Measurements from ENCODE around the gene HAUS3.

Gene HAUS3, protein sequence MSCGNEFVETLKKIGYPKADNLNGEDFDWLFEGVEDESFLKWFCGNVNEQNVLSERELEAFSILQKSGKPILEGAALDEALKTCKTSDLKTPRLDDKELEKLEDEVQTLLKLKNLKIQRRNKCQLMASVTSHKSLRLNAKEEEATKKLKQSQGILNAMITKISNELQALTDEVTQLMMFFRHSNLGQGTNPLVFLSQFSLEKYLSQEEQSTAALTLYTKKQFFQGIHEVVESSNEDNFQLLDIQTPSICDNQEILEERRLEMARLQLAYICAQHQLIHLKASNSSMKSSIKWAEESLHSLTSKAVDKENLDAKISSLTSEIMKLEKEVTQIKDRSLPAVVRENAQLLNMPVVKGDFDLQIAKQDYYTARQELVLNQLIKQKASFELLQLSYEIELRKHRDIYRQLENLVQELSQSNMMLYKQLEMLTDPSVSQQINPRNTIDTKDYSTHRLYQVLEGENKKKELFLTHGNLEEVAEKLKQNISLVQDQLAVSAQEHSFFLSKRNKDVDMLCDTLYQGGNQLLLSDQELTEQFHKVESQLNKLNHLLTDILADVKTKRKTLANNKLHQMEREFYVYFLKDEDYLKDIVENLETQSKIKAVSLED

DNA sequence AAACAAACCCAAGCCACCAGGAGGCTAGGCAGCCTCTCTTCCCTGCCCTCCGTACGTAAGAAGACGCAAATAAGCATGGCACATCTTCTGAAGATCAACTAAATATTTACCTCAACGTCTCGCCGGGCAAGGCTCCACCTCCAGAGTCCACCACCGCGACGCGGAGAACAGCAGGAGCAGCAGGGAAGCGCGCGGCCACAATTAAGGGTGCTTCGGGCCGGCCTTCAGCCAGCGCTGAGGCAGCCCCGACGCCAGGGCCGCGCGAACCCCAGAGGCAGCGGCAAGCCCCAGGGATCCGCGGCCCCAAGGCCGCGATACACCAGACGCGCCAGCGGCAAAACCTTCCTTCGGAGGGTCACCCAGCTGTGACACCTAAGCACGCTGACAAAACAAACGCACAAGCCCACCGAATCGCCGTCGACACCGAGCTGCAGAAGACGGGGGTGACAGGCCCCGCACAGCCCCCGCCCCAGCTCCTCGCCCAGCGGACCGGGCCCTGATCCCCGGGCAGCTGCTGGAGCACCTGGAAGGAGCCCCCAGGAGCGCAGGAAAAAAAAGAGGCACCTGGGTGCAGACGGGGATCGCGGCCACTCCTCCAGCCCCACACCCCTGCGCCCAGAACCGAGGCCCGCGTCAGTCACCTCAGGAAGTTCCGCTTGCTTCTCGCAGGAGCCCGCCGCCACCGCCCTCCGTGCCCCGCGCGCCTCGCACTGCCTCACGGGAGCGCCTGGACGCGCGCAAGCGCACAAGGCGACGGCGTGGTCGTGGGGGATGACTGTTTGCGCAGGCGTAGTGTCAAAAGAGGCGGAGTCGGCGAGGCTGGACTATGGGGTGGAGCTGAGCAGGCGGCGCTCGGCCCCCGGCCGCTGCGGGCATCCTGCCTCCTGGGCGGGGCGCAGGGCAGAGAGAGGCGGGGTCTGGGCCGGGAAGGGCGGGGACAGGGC is at the start of gene HAUS3, which contains the start of gene POLN:
Gene HAUS3 (minus strand): TSS at position 712 of the 944 bp plus-strand sequence. CDS start 1,175 bp downstream, outside the sequence.
Gene POLN (minus strand): TSS at position 712 of the 944 bp plus-strand sequence. CDS start 12,890 bp downstream, outside the sequence.
- DNase-seq = peak; percentile 99

DNA sequence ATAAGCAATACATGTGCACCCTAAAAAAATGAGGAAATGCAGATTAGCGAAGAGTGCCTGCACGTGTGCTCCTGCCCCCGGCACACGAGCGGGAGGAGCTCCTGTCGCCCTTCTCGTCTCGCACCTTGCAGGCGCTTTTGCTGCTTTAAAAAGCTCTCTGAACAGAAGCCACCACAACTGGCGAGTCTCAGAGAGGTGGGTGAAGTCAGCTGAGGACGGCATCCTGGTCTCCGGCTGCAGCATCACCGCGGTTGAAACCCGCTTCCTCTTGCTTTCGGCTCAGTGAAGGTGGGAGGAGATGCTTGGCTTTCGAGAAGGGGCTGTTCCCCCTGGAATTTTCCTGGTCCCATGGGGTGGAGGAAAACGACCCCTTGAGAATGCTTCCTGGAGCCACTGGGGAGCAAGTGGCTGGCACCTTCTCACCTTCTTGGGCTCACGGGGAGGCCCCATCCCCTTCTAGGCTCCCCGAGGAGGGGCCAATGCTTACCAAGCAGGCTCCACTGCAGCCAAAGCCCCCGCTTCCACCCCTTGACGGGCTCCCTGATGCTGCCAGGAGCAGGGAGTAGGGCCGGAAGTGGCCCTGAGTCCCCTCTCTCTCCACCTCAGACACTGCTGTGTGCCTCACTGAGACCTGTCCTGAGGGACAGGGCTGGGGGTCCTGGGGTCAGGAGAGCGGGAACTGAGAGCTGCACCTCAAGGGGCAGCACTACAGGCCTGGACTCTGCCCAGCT is 49.2 kb upstream of the HAUS3 start:
- DNase-seq = no peak

DNA sequence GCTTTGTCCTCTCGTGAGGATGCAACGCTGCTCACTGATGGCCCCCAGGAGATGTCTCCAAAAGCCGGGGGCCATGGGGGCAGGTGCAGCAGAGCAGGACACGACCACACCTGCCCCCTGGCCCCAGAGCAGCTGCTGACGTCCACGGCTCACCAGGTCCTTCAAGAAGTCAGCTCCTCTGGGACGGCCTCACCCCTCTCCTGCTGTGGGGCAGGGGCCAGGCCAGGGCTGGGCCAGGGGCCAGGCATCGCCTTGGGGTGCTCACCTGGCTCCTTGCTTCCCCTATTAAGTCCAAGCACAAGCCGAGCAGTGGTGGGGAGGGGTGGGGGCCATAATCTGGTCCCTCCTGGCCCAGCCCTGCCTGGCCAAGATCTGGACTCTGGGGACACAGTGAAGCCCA is 48.6 kb upstream of the HAUS3 start:
- DNase-seq = no peak

DNA sequence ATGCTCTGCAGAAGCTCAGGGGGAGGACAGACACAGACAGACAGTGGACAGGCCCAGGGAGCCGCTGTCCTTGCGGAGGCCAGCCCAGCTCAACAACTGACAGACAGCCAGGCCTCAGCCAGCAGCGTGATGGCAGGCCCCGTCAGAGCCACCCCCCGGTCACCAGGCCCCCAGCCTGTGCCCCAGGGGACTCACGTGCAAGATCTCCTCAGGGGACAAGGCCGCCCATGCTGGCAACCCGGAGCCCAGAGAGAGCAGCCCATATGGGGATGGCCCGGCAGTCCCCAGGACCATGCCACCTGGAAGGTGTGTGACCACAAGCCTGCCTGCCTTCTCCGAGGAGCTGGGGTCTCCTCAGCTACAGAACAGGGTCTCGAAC is 48.0 kb upstream of the HAUS3 start:
- no peak for DNase-seq

DNA sequence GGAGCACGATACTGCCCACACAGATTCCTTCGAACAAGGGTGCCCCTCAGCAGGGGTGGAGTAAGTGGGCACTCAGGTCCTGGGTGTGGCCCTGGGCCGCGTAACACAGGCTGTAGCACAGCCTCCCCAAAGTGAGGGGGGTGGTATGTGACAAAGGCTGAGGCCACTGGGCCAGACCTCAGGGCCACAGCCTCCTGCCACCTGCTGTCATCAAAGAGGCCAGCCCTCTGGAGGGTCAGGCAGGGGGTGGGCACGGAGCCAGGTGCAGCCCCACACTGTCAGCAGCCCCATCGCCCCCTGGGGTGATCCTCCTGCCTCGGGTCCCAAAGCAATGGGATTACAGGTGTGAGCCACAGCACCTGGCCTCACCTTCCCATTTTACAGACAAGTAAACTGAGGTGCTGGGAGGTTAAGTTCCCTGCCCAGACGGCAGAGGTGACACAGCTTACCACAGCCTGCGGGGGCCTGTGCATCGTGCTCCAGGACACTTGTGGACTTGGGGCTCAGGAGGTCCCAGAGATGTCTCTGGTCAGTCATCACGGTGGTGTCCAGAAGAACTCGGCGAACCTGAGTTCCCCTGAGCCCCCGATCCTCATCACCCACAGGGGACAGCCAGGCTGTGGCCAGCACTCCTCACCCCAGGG is 47.5 kb upstream of the HAUS3 start:
- no peak for DNase-seq

DNA sequence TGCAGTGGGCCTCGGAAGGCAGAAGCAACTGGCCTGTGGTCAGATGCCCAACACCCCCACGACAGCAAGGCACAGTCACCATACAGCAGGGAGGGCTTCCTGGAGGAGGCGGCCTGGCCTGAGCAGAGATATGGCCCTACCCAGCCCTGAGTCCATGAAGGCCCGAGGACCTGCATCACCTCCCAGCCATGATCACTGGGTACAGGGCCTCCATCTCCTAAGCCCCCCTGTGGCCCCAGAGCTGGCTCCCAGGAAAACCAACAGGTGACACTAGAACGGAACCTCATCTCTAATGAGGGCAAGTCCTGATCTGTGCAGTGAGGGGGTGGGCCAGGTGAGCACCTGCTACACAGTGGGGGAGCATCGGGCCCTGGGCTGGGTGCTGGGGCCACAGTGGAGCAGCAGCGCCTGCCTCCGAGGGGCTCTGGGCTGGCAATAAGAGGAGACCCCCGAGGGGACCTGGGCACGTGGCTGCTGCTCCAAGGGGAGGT is 46.2 kb upstream of the HAUS3 start:
- DNase-seq = no peak

DNA sequence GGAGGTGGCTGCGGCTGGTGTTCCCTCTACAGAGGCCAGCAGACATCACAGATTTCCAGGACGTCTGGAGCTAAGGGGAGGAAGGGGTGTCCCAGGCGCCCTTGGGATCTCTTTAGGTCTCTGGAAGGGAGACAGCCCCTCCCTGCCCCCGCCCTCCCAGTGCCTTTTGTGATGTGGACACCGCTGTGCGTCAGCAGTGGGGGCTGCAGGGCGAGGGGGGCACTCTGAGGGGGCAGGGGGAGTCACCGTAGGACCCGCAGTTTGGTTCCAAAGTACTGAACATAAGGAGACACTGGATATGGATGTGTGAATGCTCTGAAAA is 45.6 kb upstream of the HAUS3 start:
- DNase-seq = no peak

DNA sequence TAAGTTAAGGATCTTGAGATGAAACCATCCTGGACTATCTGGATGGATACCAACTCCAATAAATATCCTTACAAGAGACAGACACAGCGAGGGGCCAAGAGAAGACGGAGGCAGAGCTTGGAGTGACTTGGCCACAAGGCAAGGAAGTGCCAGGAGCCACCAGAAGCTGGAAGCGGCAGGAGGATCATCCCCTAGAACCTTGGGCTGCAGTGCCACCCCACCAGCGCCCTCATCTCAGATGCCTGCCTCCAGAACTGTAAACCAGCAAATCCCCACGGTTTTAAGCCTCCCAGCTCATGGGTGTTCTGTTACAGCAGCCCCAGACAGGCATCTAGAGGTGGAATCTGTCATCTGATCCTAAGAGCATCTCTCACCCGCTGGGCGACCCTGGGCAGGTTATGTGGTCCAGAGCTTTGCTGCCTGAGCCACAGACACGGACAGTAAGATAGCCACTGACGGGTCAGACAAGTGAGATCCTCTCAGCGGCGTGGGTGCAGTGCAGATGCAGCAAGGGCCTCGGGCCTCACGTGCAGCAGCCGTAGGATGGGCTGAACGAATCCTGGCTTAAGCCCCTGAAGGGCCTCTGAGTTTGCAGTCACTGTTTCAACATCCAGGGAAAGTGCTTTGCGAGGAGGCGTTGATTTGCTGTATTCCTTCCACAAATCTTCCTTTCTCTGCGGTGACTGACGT is 45.1 kb upstream of the HAUS3 start:
- no peak for DNase-seq

DNA sequence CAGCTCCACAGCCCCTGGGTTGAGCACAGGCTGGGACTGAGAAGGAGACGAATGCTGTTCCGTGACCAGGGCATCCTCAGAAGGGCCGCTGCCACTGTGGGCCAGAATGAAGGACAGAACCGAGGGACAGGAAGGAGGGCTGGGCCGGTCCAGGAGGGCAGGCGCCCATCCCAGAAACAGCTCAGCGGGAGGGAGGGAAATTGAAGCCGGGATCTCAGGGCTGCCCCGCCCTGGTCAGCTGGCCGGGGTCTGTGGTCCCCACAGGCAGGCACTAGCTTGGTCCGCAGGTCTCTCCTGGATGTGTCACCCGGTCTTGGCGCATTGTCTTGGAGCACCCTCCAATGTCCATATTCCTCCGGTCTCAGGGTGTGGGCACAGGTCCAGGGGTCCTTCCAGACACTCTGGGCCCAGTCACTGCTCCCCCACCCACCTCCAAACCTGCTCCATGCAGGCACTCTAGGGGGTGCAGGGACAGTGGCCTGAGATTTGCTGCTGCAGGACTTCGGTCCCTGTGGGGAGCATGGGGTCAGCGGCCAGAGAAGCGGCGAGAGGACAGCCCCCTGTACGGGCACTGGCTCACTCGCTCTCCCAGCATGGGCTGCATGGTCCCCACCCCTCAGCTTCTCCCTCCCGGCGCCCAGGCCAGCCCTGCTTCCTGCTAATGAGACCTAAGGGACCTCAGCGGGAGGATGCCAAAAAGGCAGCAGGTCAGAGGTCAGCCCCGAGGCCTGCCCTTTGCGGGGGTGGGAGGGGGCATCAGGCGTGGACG is 43.9 kb upstream of the HAUS3 start:
- no peak for DNase-seq

DNA sequence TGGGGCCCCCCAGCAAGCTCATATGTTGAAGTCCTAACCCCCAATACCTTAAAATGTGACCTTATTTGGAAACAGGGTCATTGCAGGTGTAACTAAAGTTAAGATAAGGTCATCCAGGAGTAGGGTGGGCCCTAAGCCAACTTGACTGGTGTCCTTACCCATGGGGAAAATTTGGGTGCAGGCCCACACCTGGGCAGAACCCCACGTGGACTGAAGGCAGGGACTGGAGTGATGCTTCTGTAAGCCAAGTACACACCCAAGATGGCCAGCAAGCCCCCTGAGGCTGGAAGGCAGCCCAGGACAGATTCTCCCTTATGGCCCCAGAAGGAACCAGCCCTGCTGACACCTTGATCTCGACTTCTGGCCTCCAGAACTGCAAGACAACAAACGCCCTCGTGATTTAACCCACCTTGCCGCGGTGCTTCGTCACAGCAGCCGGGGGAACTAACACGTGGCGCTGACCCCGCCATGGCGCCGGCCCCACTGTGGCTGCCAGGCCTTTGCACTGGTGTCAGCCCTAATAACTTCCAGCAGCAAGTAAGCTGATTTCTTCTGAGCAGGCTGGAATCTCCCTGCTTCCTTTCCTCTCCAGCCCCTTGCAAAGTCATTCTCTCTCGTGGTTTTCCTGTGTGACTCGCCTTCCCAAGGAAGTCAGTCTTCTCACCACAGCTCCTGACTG is 43.2 kb upstream of the HAUS3 start:
- DNase-seq = no peak

DNA sequence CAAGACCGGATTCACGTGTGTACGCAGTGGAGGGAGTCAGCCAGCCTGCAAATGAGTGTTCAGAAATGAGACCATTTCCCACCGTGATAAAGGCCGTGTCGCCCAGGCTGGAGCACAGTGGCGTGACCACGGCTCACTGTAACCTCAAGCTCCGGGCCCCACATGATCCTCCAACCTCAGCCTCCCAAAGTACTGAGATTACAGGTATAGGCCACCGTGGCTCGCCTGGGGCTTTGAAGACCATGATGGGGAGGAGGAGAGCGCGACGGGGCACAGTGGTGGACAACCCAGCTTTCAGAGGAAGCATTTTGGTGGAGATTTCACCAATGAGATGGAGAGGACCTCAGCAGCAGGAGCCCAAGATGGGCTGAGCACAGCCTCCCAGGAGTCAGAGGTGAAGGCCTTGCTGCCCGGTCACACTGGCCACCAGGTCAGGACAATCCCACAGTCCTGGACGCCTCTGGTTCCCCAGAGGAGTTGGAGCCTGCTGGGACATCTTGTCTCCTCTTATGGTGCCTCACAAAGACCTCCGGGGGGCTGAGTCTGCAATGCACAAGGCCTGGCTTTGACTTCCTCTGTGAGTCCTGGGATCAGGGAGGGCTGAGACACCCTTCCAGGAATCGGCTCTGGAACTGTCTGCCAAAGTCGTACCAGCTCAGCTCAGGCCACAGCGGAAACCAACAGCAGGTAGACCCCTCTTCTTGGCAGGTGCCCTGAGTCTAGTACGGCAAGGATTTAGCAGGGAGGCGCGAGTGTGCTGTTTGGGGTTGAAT is 42.4 kb upstream of the HAUS3 start:
- DNase-seq = no peak

DNA sequence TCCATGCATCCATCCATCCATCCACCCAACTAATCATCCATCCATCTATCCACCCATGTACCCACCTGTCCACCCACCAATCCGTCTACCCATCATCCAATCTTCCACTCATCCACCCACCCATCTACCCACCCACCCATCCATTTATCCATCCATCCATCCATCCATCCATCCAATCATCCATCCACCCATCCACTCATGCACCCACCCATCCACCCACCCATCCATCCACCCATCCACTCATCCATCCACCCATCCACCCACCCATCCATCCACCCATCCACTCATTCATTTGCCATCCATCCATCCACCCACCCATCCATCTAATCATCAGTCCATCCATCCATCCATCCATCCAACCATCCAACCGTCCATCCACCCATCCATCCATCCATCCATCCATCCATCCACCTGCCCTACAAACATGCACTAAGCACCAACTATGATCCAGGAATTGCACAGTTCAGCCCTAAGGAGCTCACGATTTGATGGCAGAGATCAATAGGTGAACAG is 41.3 kb upstream of the HAUS3 start:
- no peak for DNase-seq

DNA sequence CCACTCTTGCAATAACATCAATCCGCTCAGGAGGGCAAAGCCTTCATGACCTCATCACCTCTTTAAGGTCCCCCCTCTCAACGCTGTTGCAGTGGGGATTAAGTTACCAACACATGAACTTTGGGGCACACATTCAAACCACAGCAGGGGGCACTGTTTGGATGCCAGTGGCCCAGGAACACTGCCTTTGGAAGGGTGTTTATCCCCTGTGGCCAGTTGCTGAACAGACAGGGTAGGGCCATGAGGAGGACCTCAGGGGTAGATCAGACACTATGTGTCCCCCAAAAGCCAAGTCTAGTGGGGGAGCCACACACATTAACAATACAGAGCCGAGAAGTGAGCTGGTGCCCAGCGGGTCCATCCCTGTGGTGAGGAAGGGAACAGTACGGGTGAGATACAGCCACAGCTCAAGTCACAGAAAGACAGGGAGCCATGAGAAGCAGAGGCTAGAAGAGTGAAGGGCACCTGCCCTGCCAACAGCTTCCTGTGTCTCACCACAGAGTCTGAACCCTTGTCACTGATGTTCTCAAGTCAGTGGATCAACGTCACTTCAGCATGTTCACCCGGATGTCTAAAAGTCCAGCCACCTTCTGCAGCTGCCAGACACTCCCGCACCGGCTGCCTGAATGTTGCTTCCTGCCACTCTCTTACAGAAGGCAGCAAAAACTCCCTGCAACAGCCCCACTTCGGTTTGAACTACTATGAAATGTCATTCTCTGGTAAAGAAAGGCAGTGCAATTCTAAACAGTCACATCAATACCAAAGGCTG is 39.8 kb upstream of the HAUS3 start:
- DNase-seq = no peak

DNA sequence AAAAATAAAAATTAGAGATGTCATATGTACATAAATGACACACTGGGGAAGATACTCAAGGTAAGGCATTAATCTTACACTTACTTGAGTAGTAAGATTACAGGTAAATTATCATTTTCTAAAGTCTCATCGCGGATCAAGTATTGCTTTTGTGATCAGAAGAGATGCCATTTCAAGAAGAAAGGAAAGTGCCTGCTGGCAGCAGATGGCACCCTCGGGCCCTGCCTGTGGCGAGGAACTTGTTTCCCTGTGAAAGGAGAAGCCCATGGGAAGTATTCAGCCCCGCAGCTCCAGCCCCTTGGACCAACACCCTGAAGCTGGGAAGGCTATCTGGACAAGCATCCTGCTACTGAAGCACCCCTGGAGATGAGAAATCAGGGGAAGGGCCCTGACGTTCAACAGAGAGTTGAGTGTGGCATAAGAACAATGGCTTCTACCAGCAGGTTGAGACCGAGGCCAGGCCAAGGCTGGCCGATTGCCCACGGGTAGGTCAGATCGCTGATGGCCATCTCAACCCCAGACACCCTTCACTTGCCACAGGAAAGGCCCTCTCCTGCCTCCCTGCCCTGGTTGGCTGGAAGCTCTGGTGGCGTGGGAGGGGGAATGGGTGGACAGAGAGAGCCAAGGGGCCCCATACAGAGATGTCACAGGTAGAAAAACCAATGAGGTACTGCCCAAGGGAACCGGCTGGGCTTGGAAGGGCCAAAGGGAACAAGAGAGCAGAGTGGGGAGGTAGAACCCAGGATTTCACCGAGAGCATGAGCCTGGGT is 38.8 kb upstream of the HAUS3 start:
- DNase-seq = no peak

DNA sequence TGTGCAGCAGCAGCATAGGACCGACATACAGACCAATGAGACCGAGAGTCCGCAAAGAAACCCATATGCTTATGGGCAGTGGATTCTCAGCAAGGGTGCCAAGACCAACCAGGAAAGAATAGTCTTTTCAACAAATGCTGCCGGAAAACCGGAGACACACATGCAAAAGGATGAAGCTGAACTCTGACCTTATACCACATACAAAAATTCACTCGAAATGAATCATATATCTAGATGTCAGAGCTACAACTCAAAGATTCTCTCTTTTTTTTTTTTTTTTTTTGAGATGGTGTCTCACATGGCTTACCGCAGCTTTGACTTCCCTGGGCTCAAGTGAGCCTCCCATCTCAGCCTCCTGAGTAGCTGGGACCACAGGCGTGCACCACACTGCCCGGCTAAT is 36.0 kb upstream of the HAUS3 start:
- no peak for DNase-seq

DNA sequence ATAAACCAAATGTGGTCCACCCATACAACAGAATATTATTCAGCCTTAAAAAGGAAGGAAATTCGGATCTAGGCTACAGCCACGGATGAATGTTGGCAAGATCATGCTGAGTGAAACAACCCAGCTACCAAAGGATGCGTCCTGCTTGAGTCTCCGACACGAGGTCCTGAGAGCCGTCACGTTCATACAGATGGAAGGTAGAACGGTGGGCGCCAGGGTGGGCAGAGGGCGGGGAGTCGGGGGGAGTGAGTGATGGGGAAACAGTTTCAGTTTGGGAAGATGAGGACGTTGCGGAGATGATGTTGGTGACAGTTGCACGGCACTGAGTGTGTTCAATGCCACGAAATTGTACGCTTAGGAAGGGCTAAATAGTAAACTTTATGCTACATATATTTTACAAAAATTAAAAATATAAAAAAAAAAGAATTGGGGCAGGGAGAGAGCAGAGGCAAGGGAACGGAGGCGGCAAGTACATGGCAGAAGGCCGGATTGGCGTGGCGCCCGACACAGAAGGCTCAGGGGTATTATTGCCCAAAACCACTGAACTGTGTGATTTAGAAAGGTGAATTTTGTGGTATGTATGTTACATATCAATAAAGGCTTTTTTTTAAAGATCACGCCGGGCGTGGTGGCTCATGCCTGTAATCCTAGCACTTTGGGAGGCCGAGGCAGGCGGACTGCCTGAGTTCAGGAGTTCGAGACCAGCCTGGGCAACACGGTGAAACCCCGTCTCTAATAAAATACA is 34.8 kb upstream of the HAUS3 start:
- DNase-seq = no peak
